Glomerular visceral epithelial cell (primary cell): ENCODE results near the gene LRPPRC.

ENCODE experiments used
- DNase-seq: peaks from one replicate; pipeline ENCODE4 v3.0.0-alpha.2; 2016; ENCODE audit errors: extremely low spot score

The LRPPRC gene

DNA sequence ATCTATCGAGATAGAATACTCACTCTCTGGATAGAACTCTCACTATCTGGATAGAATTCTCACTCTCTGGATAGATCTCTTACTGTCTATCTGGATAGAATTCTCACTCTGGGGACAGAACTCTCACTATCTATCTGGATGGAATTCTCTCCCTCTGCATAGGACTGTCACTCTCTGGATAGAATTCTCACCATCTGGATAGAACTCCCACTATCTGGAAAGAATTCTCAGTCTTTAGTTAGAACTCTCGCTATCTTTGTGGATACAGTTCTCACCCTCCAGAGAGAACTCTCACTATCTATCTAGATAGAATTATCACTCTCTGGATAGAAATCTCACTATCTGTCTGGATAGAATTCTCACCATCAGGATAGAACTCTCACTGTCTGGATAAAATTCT, 140.5 kb downstream of the LRPPRC start:
- no peak for DNase-seq

DNA sequence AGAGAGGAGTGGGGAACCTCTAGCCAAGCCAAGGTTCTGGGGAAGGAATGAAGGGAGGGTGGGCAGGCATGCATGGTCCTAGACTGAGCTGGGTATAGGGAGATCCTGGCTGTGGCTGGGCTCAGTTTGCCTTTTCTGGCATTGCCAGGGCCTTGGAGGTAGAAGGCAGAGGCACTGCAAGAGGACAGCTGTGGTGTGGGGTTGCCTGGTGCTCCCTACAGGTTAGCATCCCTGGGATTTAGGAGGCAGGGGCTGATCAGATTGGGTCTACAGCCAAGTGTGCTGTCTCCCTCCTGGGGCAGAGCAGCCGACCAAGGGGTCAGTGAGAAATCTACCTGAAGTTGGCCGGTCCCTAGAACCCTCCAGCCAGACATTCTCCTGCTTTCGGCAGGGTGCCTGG, 141.1 kb downstream of the LRPPRC start:
- DNase-seq, result no peak

DNA sequence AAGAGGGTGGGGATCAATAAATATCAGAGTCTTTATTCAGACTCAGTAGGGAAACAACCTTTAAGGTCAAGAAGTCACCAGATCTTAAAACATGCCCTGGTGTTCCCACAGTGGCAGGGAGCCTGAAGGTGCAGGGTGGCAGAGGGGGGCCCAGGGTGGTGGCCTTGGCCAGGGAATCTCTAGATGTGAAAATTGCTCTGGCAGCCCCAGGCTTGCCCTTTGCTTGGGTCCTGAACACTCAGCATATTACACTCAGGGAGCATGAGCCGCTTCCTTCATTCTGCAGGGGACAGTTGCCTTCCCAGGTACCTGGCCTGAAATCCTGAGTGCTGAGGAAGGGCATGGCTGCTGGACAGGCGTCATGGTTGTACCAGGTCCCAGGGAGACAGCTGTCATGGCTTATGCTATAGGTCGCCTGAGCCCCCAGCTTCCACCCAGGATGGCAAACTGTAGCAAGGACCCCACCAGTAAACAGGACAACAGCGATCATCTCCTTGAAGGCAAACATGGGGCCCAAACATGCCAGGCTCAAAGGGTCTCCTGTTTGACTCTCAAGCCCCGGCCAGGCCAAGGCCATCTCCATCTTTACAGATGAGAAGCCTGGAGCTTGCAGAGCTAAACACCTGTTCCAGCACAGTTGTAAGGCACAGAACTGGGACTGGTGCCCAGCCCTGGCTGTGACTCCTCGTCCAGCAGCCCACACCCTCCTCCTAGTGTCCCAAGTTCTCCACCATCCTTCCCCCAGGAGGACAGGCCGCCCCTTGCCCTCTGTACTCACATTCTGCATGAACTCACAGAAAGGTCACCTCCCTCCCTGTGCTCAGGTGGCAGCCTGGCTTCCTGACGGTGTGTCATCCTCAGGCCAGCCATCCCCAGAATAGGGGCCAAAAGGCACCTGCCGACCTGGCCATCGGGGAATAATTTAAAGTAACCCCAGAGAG, 142.4 kb downstream of the LRPPRC start:
- no peak for DNase-seq

DNA sequence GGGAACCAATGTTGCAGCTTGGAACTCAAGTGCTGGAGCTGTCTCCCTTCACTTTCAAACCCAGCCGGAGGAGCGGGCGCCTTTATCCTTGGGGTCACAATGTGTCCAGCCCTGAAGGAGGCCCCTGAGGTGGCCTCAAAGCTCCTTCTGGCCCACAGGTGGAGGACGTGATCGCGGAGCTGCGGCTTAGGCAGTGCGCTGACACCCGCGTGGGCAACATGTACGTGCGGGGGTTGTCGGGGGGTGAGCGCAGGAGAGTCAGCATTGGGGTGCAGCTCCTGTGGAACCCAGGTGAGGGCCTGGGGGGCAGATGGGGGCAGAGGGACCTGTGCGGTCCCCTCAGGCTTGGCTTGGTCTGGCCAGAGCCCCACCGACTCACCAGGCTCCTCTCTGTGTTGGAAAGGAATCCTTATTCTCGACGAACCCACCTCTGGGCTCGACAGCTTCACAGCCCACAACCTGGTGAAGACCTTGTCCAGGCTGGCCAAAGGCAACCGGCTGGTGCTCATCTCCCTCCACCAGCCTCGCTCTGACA, 143.5 kb downstream of the LRPPRC start:
- no peak for DNase-seq

DNA sequence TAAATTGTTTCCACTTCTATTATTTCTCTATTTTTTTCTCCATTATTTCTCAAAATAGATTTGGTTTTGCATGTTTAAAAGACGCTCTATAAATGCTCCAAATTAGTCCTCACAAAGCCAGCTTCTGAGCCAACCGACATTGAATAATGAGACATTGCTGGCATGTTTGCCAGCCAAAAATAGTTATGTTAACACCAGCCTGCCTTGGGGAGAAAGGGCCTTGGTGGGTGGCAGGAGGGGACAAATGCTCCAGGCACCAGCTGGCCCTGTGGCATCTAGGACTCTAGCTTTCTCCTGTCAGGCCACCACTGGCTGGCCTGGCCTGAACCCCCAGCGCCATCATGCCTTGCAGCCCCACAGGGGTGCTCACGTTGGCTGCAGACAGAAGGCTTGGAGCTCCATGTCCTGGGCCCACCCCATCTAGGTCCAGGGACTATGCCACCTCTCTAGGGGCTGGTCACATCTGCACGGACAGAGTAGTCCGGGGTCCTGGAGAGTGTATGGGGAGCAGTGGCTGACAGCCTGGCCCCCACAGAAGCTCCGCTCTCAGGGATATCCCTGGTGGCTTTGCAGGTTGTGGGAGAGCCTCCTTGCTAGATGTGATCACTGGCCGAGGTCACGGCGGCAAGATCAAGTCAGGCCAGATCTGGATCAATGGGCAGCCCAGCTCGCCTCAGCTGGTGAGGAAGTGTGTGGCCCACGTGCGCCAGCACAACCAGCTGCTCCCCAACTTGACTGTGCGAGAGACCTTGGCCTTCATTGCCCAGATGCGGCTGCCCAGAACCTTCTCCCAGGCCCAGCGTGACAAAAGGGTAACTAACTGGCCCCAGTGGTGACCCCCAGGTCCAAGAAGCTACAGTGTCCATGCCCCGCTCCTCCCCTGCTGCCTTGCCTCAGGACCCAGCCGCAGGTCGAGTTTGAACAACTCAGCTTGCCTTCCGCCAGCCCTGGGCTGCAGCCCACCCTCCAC, 144.5 kb downstream of the LRPPRC start:
- DNase-seq, result no peak

DNA sequence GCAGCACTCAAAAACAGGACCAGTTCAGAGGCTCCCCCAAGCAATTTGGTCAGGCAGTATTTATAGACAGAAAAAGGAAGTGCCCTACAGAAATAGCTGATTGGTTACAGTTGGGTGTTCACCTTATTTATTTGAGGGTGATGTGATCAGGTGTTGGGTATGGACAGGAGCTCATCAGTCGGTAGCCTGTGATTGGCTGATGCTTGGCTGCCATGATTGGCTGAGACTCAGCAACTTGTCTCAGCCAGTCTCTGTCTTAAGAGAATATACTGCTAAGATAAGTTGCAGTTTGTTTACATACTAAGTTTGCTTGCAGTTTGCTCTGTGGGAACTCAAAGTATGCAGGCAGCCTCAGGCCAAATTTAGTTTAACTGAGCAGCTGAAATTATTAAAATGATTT, 147.6 kb downstream of the LRPPRC start:
- no peak for DNase-seq

DNA sequence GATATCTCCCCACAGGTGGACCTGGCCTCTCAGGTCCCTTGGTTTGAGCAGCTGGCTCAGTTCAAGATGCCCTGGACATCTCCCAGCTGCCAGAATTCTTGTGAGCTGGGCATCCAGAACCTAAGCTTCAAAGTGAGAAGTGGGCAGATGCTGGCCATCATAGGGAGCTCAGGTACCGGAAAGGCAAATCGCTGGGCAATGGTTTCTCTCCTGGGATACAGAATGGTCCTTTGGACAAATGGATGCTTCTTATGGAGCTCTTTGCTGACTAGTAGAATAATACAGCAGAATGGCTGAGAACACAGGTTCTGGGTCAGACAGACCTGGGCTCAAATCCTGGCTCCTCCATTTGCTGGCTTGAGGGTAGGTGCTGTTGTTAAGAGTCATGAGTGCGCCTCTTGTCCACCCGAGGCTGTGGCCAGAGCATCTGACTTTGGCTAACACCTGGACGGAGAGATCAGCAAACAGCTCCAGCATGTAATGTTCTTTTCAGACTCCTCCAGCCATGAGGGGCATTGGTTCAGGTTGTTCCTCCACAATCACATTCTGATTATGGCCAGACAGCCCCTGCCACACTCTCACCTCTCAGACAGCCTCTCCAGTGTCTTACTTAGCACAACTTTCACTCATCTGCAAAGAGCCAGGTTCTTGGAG, 149.5 kb downstream of the LRPPRC start:
- no peak for DNase-seq

DNA sequence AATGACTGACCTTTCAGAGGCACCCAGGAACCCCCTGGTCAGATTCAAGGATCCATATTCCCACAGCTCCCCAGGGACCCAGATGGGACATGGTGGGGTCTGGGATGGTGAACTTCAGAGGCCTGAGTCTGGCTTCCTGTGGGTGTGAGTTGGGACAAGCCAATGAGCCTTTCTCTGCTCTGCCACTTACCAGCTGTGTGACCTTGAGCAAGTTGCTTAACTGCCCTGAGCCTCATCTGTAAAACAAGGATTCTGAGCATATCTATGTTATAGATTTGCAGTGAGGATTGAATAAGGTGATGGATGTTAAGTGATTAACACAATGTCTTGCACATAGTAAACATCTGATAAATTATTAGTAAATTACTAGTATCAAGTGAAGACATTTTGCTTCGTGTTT, 150.6 kb downstream of the LRPPRC start:
- DNase-seq, result no peak

DNA sequence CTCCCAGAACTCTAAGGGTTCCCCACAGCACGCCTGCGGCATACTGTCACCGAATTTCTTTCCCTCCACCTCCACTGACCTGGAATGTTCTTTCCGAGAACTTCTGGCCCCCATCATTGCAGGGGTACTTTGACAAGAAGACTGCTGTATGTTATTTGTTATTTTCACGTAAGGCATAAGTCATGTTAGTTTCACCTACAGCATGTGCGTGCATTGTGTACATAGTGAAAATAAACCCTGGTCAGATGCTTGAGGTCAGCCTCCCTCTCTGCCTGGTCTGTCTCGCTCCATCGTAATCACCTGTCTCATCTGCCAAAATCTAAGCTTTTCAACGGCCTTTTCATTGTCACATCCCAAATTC, 152.9 kb downstream of the LRPPRC start:
- DNase-seq, result no peak

DNA sequence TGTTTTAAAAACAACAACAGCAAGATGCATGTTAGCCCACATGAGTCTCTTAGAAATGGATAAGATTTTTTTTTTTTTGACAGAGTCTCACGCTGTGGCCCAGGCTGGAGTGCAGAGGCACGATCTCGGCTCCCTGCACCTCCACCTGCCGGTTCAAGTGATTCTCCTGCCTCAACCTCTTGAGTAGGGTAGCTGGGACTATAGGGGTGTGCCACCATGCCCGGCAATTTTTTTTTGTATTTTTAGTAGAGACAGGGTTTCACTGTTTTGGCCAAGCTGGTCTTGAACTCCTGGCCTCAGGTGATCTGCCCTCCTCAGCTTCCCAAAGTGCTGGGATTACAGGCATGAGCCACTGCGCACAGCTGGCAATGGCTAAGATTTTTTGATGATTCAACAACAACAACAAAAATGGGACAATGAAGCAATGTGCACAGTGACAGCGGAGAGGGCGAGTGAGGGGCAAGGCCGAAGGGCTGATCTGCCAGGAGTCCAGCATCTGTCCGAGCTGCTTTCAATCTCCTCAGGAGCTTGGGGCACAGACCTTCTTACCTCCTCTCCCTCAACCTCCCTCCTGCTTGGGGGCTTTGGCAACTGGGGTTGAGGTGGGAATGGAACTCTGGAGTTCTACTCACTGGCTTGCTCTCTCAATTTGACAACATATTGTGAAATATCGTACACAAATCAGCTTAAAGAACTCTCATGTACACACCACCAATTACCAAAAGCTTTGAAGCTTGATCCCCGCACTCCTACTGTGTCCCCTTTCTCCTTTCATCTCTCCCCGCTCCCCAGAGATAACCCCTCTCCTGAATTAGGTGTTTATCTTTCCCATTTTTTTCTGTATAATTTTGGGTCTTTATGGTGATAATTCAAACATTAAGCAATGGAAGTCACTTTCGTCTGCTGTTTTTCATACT, 153.6 kb downstream of the LRPPRC start:
- DNase-seq, result no peak

DNA sequence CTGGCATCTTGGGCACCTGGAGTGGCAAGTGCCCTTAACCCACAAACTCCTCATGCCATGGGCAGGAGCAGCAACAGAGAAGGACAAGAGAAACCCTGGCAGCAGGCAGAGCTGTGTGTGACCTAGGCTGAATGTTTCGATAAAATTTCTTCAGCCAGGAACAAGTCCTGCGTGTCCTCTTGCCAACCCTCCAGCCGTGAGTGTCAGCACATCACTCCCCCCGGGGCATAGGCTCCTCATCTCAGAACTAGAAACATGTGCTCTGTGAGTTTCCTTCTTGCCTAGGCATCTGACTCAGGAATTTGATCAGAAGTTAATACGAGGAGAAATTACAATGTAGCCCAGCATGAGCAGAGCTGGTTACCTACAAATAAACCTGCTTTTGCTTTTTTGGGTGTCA, 154.8 kb downstream of the LRPPRC start:
- DNase-seq, result no peak

DNA sequence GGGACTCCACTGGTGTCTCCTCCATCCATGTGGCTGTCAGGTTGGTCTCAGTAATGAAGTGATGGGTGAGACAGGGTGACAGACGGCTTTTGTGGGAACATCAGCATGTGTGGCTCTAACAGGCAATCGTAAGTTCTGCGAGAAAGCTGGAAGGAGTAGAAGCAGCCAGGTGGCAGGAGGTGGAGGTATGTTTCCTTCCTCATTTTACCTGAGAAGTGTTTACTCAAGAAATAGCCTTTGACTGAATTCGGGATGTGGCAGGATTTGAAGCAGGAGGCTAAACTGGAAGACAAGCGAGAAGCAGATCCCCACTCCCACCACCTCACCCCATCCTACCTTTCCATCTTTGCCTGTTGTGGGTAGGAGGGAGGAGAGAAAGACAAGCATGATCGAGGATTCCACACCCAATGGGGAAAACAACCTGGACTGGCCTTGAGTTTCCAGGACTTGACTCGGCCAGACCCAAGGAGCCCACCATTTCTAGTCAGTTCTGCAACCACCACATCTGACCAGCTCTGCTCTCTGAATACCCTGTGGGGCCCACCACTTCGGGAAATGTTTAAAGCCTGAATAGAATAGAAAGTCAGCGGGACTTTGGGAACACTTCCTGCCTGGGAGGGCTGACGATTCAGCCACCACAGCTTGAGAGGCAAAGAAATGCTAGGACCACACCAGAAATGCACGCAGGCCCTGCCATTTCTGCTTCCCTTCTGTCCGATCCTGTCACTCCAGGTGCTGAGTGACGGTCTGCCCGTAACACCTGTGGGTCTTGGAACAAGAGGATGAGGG, 155.8 kb downstream of the LRPPRC start:
- DNase-seq, result no peak

DNA sequence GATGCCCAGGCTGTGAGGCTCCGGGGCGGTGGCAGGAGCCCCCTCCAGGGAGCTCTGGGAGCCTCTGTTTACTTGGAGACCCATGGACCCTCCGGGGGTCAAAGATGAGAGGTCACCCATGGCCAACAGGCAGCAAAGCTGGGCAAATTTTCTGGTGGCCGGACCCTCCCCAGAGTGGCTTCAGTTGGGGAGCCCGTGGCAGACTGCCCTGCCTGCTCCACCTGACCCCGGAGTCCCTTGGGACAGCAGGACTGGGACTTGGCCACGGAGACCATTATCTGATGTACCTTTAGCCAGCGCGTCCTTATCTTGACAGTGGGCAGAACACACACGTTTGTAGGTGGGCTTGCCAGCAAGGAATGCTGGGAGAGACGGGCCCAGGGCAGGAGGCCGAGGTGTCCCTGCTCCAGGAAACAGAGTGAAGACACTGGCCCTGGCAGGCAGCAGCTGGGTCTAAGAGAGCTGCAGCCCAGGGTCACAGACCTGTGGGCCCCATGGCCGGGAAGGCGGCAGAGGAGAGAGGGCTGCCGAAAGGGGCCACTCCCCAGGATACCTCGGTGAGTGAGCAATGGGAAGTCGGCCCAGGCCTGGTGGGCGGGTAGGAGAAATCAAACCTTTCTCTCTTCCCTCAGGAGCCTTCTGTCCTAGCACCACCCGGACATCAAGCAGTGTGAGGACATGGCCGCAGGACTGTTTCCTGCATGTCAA, 157.1 kb downstream of the LRPPRC start, which contains the start of the genes ABCG5 and ABCG8:
ABCG5 (minus strand) TSS at position 280 of the 708 bp plus-strand sequence; CDS start at position 120, 160 bp downstream.
ABCG8 (plus strand) TSS at position 412 of the 708 bp plus-strand sequence; CDS start at position 495, 83 bp downstream.
- DNase-seq, result no peak

DNA sequence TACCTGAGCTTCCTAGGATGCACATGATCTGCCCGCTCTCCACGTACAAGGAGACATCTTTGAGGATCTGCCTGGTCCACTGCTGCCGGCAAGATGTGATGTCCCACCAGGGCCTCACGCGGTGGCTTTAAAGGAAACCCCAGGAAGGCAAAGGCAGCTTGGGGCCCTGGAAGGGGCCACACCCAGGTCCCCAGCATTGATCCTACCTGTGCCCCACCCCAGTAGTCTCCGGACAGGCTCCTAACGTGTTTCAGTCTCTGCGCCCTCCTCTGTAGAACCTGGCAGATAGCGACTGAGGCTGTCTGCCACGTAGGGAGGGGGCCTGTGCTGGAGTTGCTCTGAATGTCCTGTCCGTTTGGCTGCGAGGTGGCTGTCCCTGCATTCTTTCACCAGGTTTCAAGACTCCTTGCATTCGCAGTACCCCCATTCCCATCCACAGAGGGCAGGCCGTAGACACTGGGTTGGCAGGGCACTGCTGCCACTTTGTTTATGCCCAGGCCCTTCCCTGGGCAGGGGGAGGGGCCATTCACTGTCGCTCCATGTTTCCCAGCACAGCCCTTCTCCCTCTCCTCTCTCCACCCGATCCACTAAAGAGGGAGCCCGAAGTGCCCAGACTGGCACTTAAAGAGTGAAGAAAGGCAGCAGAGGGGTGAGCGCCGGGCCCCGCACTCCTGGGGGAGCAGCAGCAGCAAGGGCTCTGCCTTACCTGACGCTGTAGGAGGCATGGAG, 157.8 kb downstream of the LRPPRC start:
- DNase-seq, result no peak

DNA sequence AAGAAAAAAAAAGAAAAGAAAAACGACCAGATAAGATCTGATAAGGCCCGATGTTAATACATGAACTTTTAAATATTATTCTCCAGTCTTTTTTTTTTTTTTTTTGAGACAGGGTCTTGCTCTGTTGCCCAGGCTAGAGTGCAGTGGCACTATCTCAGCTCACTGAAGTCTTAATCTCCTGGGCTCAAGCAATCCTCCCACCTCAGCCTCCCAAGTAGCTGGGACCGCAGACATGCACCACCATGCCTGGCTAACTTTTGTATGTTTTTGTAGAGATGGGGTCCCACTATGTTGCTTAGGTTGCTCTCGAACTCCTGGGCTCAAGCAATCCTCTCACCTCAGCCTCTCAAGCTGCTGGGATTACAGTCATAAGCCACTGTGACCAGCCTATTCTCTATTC, 158.8 kb downstream of the LRPPRC start:
- DNase-seq, result no peak
